Bronchial epithelial cell (primary cell): ENCODE results near the gene RNPEP. TPM values are rescaled to one million over a fixed set of nuclear protein-coding genes. Genes with fewer than 3 reads are reported as not detected.
A peak's percentile ranks its signal among the peaks of the same experiment; 100 is the strongest.

Source experiments
- DNase-seq: peaks from one replicate; pipeline ENCODE4 v3.0.0-alpha.2; 2010; ENCODE audit warnings: low read depth
- FAIRE-seq: peaks from 2 replicates; lab custom pipeline; 2011; peaks lifted over from hg19 to GRCh38; lab: Jason Lieb, UNC
- H3K27me3 ChIP-seq: 2 replicates; pipeline ENCODE4 v1.5.1; 2011; ENCODE audit warnings: low read length; ENCODE audit not compliant: control insufficient read depth, insufficient read depth
- H3K36me3 ChIP-seq: 2 replicates; pipeline ENCODE4 v1.5.1; 2011; ENCODE audit warnings: low read length; ENCODE audit not compliant: control insufficient read depth, insufficient read depth
- H3K4me3 ChIP-seq: 2 replicates; pipeline ENCODE4 v1.5.1; 2011; ENCODE audit warnings: mild to moderate bottlenecking, low read depth, low read length, control low read depth
- CTCF ChIP-seq: IDR thresholded peaks from 2 replicates; pipeline ENCODE4 v1.5.1; 2011; ENCODE audit warnings: mild to moderate bottlenecking, moderate library complexity, low read length, control low read depth, inconsistent platforms; ENCODE audit not compliant: insufficient read depth, severe bottlenecking
- total RNA-seq: library from RNA; depleted of rRNA; stranded (reverse); fragments of >200 nt; gene quantifications from 2 replicates; pipeline ENCODE4 v1.2.1, GENCODE V29; 2014

The RNPEP gene
- total RNA-seq, 1 donor from 2014 or later = 39.8 TPM

GRCh38 chr1:202009326-202010179, 27.1 kb downstream of the RNPEP start:
- Histone ChIP-seq H3K4me3 (peak overlapping the region; percentile 61), H3K36me3 (peaks cover 27% of the 10 kb centered on the region), H3K27me3 (peaks cover 3% of the 10 kb centered on the region)
- peak; percentile 74 for TF ChIP-seq CTCF
- DNase-seq (peak; percentile 73), FAIRE-seq (no peak)

DNA sequence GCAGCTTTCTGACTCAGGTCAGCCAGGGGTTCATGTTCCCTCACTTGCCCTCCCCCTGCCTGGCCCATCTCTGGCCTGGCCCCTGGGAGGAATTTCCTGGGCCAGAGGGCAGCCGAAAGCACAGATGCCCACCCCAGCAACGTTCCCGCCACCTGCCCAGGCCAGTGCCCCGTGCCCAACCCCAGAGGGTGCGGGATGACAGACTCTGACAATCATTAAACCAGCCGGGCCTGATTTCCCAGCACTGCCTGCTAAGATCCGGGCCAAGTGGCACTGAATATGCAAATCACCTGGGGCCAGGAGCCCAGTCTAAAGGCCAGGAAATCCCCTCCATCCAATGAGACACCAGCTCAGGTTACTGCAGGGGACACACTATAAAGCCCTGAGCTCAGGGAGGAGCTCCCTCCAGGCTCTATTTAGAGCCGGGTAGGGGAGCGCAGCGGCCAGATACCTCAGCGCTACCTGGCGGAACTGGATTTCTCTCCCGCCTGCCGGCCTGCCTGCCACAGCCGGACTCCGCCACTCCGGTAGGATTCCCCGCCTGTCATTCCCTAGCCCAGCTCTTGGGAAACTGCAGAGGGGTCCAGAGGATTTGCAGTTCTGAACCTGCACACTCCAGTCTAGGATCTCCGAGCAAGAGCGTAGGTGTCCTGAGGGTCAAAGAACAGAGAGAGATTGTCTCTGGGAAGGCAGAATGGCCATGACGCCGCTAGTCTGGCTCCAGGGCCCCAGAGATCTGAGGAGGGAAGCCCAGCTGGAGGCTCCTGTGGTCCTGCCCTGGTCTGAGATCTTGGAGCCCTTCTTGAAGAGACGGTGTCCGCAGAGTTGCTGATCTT, 27.9 kb downstream of the RNPEP start, which contains the start of gene ELF3:
Gene ELF3, plus strand, starts transcription at position 408 of the 836 bp plus-strand sequence. CDS start 550 bp downstream, outside the sequence.
- no peak for TF ChIP-seq CTCF
- H3K27me3 ChIP-seq = peaks cover 3% of the 10 kb centered on the region
- DNase-seq = peak; percentile 72
- no peak for FAIRE-seq
- peaks cover 25% of the 10 kb centered on the region for H3K36me3 ChIP-seq
- peak within 1 kb of the TSS; percentile 61 for H3K4me3 ChIP-seq

- Histone ChIP-seq H3K27me3 (peaks cover 3% of the 10 kb centered on the region), H3K4me3 (peak overlapping the region; percentile 61), H3K36me3 (peaks cover 25% of the 10 kb centered on the region)
- no peak for DNase-seq
- TF ChIP-seq CTCF = no peak
- no peak for FAIRE-seq
Observed at GRCh38 chr1:202011994-202012393, 29.5 kb downstream of the RNPEP start.

GRCh38 chr1:202012544-202013478, 30.4 kb downstream of the RNPEP start:
- Histone ChIP-seq H3K4me3 (peak overlapping the region; percentile 61), H3K27me3 (peaks cover 3% of the 10 kb centered on the region), H3K36me3 (peaks cover 25% of the 10 kb centered on the region)
- no peak for FAIRE-seq
- DNase-seq = no peak
- no peak for TF ChIP-seq CTCF

DNA sequence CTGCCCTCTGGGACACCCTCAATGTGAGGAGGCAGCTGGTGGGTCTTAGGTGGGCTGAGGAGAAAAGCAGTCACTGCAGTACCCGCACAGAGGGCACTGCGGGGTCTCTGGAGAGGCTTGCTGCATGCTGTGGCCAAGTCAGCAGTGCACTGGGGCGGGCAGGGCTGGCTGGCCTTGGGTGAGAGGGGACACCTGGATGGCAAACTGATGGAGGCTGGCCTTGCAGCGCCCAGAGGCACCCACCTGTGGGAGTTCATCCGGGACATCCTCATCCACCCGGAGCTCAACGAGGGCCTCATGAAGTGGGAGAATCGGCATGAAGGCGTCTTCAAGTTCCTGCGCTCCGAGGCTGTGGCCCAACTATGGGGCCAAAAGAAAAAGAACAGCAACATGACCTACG, 31.2 kb downstream of the RNPEP start:
- peaks cover 25% of the 10 kb centered on the region for H3K36me3 ChIP-seq
- FAIRE-seq (no peak), DNase-seq (no peak)
- no peak overlapping the region for H3K4me3 ChIP-seq
- H3K27me3 ChIP-seq = peaks cover 3% of the 10 kb centered on the region
- TF ChIP-seq CTCF = no peak
